Esophagus muscularis mucosa (tissue), 4 donors: Measurements from ENCODE around the gene RNF144A. TPM values are rescaled to one million over a fixed set of nuclear protein-coding genes. Genes with fewer than 3 reads are reported as not detected.

Experiments
- DNase-seq: peaks from one replicate; pipeline ENCODE4 v3.0.0-alpha.2; 2017; ENCODE audit errors: extremely low spot score
- H3K27ac ChIP-seq, 4 donors: fragments of 200-600 bp; sonication (generic); replicated peaks in 1 of 4; 1 replicate in 3 of 4; 2 replicates in 1 of 4; pipeline ENCODE4 v1.5.1; 2016 to 2019; ENCODE audit warnings: mild to moderate bottlenecking in 1 of 4
- H3K27me3 ChIP-seq, 4 donors: fragments of 200-600 bp; sonication (generic); one replicate each; pipeline versions ENCODE4 v1.5.1 to v1.6.0; 2016 to 2019
- H3K36me3 ChIP-seq, 4 donors: fragments of 200-600 bp; sonication (generic); one replicate each; pipeline ENCODE4 v1.5.1; 2016 to 2019
- H3K4me1 ChIP-seq, 4 donors: fragments of 200-600 bp; sonication (generic); one replicate each; pipeline ENCODE4 v1.5.1; 2016 to 2019
- H3K4me3 ChIP-seq, 4 donors: fragments of 200-600 bp; sonication (generic); 1 replicate in 2 of 4; 2 replicates in 2 of 4; pipeline ENCODE4 v1.5.1; 2016 to 2019; ENCODE audit warnings: mild to moderate bottlenecking in 4 of 4, moderate library complexity in 1 of 4
- H3K9me3 ChIP-seq, 4 donors: fragments of 200-600 bp; sonication (generic); 1 replicate in 3 of 4; 2 replicates in 1 of 4; pipeline ENCODE4 v1.5.1; 2016 to 2019
- CTCF ChIP-seq, 3 experiments: fragments of 200-600 bp in 2 of 3; fragments of 450-650 bp in 1 of 3; sonication (generic) in 2 of 3; IDR thresholded peaks; one replicate each; pipeline ENCODE4 v1.5.1; 2017 to 2019; ENCODE audit warnings: antibody characterized with exemption in 3 of 3, mild to moderate bottlenecking in 2 of 3, moderate library complexity in 1 of 3
- EP300 ChIP-seq: sonication (generic); formaldehyde crosslinking; IDR thresholded peaks from one replicate; pipeline ENCODE4 v1.6.1; 2017; ENCODE audit warnings: antibody characterized with exemption
- POLR2A ChIP-seq: fragments of 450-650 bp; IDR thresholded peaks from one replicate; pipeline ENCODE4 v1.6.1; 2017; ENCODE audit warnings: antibody characterized with exemption, moderate library complexity, mild to moderate bottlenecking, low read depth
- POLR2AphosphoS5 ChIP-seq, 2 donors: sonication (generic); formaldehyde crosslinking; IDR thresholded peaks; one replicate each; pipeline ENCODE4 v1.6.1; 2017; ENCODE audit warnings: antibody characterized with exemption in 2 of 2
- WGBS: methylation state at CpG from one replicate; pipeline ENCODE4 v1.1.5; 2018; 5-methylcytosine and 5-hydroxymethylcytosine counted together
- intact Hi-C: fragments of 100-400 bp; cut with DNase I; formaldehyde crosslinking; loops from one replicate; pipeline ENCODE4 v1.15.1; 2023
- total RNA-seq, 4 donors: library from RNA; depleted of rRNA; stranded (reverse); fragments of >200 nt; gene quantifications; one replicate each; pipeline versions ENCODE4 v1.1.0 to v1.2.1, GENCODE V29; 2016

Gene RNF144A
- total RNA-seq, 4 donors from 2014 or later = 5.4 to 10.8 (median 8.8) TPM

- 71% methylated on average over 11 of the region's 11 CpGs for WGBS
- Histone ChIP-seq H3K4me1 (peaks cover 37 to 51% (median 46%) of the 10 kb centered on the region in 4 donors), H3K27ac (no peak overlapping the region), H3K4me3 (no peak overlapping the region), H3K36me3 (peaks cover 0 to 31% (median 19%) of the 10 kb centered on the region in 4 donors), H3K9me3 (no peaks in the 10 kb centered on the region), H3K27me3 (no peaks in the 10 kb centered on the region)
- no peak for TF ChIP-seq CTCF (IDR thresholded peaks at IDR 0.05)
- no peak for TF ChIP-seq POLR2A
- TF ChIP-seq EP300 = no peak
- no peak for TF ChIP-seq POLR2AphosphoS5 (IDR thresholded peaks at IDR 0.05)
- intact Hi-C loops = no loop called here
- DNase-seq = no peak
Observed at GRCh38 chr2:7020939-7021470, 103.8 kb downstream of the RNF144A start.

GRCh38 chr2:7022492-7023385 lies 105.5 kb downstream of the RNF144A start:
- Histone ChIP-seq H3K4me1 (peaks cover 23 to 44% (median 40%) of the 10 kb centered on the region in 4 donors), H3K27me3 (no peaks in the 10 kb centered on the region), H3K36me3 (peaks cover 0 to 35% (median 21%) of the 10 kb centered on the region in 4 donors), H3K9me3 (no peaks in the 10 kb centered on the region), H3K4me3 (no peak overlapping the region), H3K27ac (peak overlapping the region in 2 of 4 donors; percentile 10 to 23)
- intact Hi-C loops = no loop called here
- DNase-seq = no peak
- TF ChIP-seq EP300 (no peak), CTCF (IDR thresholded peaks at IDR 0.05) (no peak), POLR2A (no peak), POLR2AphosphoS5 (IDR thresholded peaks at IDR 0.05) (no peak)
- WGBS = 74% methylated on average over 11 of the region's 11 CpGs

- 68% methylated on average over 2 of the region's 2 CpGs for WGBS
- Histone ChIP-seq H3K4me3 (no peak overlapping the region), H3K36me3 (peaks cover 0 to 35% (median 21%) of the 10 kb centered on the region in 4 donors), H3K27me3 (no peaks in the 10 kb centered on the region), H3K9me3 (no peaks in the 10 kb centered on the region), H3K27ac (peak overlapping the region in 1 of 4 donors; percentile 23), H3K4me1 (peaks cover 21 to 46% (median 39%) of the 10 kb centered on the region in 4 donors)
- TF ChIP-seq CTCF (IDR thresholded peaks at IDR 0.05) = no peak
- no peak for TF ChIP-seq POLR2A
- no peak for TF ChIP-seq POLR2AphosphoS5 (IDR thresholded peaks at IDR 0.05)
- TF ChIP-seq EP300 = no peak
- no peak for DNase-seq
- intact Hi-C loops = no loop called here
Observed at GRCh38 chr2:7023542-7023941, 106.3 kb downstream of the RNF144A start.

GRCh38 chr2:7024261-7024660 lies 107.0 kb downstream of the RNF144A start:
- H3K4me1 ChIP-seq = peaks cover 15 to 53% (median 39%) of the 10 kb centered on the region in 4 donors
- WGBS = 90% methylated on average over 18 of the region's 18 CpGs
- TF ChIP-seq POLR2A (no peak), POLR2AphosphoS5 (IDR thresholded peaks at IDR 0.05) (no peak), EP300 (no peak), CTCF (IDR thresholded peaks at IDR 0.05) (no peak)
- no peaks in the 10 kb centered on the region for H3K9me3 ChIP-seq
- intact Hi-C loops = no loop called here
- H3K27ac ChIP-seq = no peak overlapping the region
- H3K27me3 ChIP-seq = no peaks in the 10 kb centered on the region
- no peak overlapping the region for H3K4me3 ChIP-seq
- H3K36me3 ChIP-seq = peaks cover 0 to 33% (median 19%) of the 10 kb centered on the region in 4 donors
- DNase-seq = no peak
